Fibroblast of lung (primary cell): ENCODE data around the gene EPHA1. TPM values are rescaled to one million over a fixed set of nuclear protein-coding genes. Genes with fewer than 3 reads are reported as not detected.

Experiments
- DNase-seq, 2 donors: peaks; one replicate each; pipeline versions ENCODE4 v3.0.0 to v3.0.0-alpha.2; 2010; ENCODE audit warnings: low read depth in 2 of 2
- H2AFZ ChIP-seq: 2 replicates; pipeline ENCODE4 v1.5.1; 2012; ENCODE audit warnings: low read length, control low read depth, inconsistent platforms
- H3K27ac ChIP-seq: 2 replicates; pipeline ENCODE4 v1.5.1; 2011; ENCODE audit warnings: low read length, control low read depth; ENCODE audit not compliant: insufficient read depth
- H3K27me3 ChIP-seq: 2 replicates; pipeline ENCODE4 v1.5.1; 2011; ENCODE audit warnings: mild to moderate bottlenecking, low read length; ENCODE audit not compliant: control insufficient read depth, insufficient read depth
- H3K36me3 ChIP-seq: 2 replicates; pipeline ENCODE4 v1.5.1; 2011; ENCODE audit warnings: low read length; ENCODE audit not compliant: control insufficient read depth, insufficient read depth
- H3K4me1 ChIP-seq: 2 replicates; pipeline ENCODE4 v1.5.1; 2011; ENCODE audit warnings: low read length; ENCODE audit not compliant: control insufficient read depth, insufficient read depth; ENCODE audit errors: extremely low read depth
- H3K4me2 ChIP-seq: 2 replicates; pipeline ENCODE4 v1.5.1; 2011; ENCODE audit warnings: low read length, control low read depth; ENCODE audit not compliant: insufficient read depth; ENCODE audit errors: extremely low read depth
- H3K4me3 ChIP-seq, 4 experiments: fragments of 200-600 bp in 1 of 4; sonication (generic) in 1 of 4; replicated peaks in 1 of 4; 2 replicates each; pipeline ENCODE4 v1.5.1; 2011 to 2016; ENCODE audit warnings: low read length in 4 of 4, low read depth in 3 of 4, mild to moderate bottlenecking in 3 of 4, control low read depth in 2 of 4, inconsistent platforms in 1 of 4, mixed read lengths in 1 of 4; ENCODE audit not compliant: insufficient read depth in 1 of 4; ENCODE audit errors: control extremely low read depth in 1 of 4
- H3K79me2 ChIP-seq: 2 replicates; pipeline ENCODE4 v1.5.1; 2012; ENCODE audit warnings: mild to moderate bottlenecking, low read length, inconsistent platforms; ENCODE audit not compliant: control insufficient read depth, insufficient read depth
- H3K9ac ChIP-seq: 2 replicates; pipeline ENCODE4 v1.5.1; 2011; ENCODE audit warnings: mild to moderate bottlenecking, low read length, control low read depth; ENCODE audit not compliant: insufficient read depth
- H3K9me3 ChIP-seq: 2 replicates; pipeline ENCODE4 v1.5.1; 2012; ENCODE audit warnings: low read depth, low read length; ENCODE audit not compliant: control insufficient read depth, insufficient read depth
- H4K20me1 ChIP-seq: 2 replicates; pipeline ENCODE4 v1.5.1; 2011; ENCODE audit warnings: low read length; ENCODE audit not compliant: control insufficient read depth, insufficient read depth; ENCODE audit errors: extremely low read depth
- EZH2 ChIP-seq: IDR thresholded peaks from 2 replicates; pipeline ENCODE4 v1.5.1; 2012; ENCODE audit warnings: low read length, control low read depth, mild to moderate bottlenecking; ENCODE audit errors: missing control alignments
- polyA plus RNA-seq, 2 donors: library from polyadenylated mRNA; depleted of rRNA in 1 of 2; stranded (reverse) in 1 of 2; unstranded in 1 of 2; fragments of >200 nt; gene quantifications; 2 replicates each; pipeline ENCODE4 v1.2.1, GENCODE V29; 2011 to 2012; ENCODE audit warnings: missing spikeins in 1 of 2
- total RNA-seq: library from RNA; depleted of rRNA; stranded (reverse); fragments of >200 nt; gene quantifications from 2 replicates; pipeline ENCODE4 v1.2.1, GENCODE V29; 2014
- TF ChIP-seq, protein P1 (sequence below), 2 donors: IDR thresholded peaks in 1 of 2; conservative IDR thresholded peaks in 1 of 2; 1 replicate in 1 of 2; 2 replicates in 1 of 2; pipeline ENCODE4 v1.5.1; 2011 to 2012; ENCODE audit warnings: low read length in 2 of 2, control low read depth in 1 of 2, inconsistent platforms in 1 of 2, low read depth in 1 of 2, mild to moderate bottlenecking in 1 of 2

Gene EPHA1
- total and polyA plus RNA-seq, 2 donors (not counting 1 experiment from before 2014, with no cell fraction given) = under 0.01 to 0.09 TPM

DNA sequence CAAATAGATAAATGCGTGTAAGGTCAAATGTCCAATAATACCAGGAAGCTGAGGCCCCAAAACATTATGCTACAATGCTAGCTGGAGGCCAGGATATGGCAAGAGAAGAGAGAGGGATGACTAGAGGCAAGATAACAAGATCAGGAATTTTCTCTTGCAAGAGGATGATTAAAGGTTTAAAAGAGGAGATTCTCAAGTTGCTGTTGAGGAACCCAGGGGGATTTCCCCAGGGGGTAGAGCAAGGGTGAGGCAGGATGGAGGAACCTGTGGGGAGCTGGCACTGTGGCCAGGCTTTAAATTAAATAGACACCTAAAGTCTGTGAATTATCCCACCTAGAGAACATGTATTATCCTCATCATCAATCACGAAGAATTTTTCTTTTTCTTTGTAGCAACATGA, 31.2 kb upstream of the EPHA1 start:
- no peak overlapping the region for H3K4me3 ChIP-seq
- no peaks in the 10 kb centered on the region for H3K27me3 ChIP-seq
- no peaks in the 10 kb centered on the region for H3K79me2 ChIP-seq
- H3K9ac ChIP-seq = no peak overlapping the region
- no peaks in the 10 kb centered on the region for H3K9me3 ChIP-seq
- no peaks in the 10 kb centered on the region for H3K4me1 ChIP-seq
- no peaks in the 10 kb centered on the region for H3K36me3 ChIP-seq
- no peak overlapping the region for H3K4me2 ChIP-seq
- no peak overlapping the region for H3K27ac ChIP-seq
- no peak for DNase-seq
- TF ChIP-seq EZH2 = no peak
- TF ChIP-seq, protein P1, sequence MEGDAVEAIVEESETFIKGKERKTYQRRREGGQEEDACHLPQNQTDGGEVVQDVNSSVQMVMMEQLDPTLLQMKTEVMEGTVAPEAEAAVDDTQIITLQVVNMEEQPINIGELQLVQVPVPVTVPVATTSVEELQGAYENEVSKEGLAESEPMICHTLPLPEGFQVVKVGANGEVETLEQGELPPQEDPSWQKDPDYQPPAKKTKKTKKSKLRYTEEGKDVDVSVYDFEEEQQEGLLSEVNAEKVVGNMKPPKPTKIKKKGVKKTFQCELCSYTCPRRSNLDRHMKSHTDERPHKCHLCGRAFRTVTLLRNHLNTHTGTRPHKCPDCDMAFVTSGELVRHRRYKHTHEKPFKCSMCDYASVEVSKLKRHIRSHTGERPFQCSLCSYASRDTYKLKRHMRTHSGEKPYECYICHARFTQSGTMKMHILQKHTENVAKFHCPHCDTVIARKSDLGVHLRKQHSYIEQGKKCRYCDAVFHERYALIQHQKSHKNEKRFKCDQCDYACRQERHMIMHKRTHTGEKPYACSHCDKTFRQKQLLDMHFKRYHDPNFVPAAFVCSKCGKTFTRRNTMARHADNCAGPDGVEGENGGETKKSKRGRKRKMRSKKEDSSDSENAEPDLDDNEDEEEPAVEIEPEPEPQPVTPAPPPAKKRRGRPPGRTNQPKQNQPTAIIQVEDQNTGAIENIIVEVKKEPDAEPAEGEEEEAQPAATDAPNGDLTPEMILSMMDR (conservative IDR thresholded peaks at IDR 0.05 in 1 of 2, IDR thresholded peaks at IDR 0.05 in 1 of 2; ENCODE audit: low read depth in 1 of 2, low read length in 2 of 2) = no peak
- no peaks in the 10 kb centered on the region for H4K20me1 ChIP-seq
- H2AFZ ChIP-seq = no peak overlapping the region

- Histone ChIP-seq H3K27ac (no peak overlapping the region), H3K4me1 (no peaks in the 10 kb centered on the region), H3K4me2 (no peak overlapping the region), H3K9me3 (no peaks in the 10 kb centered on the region), H3K4me3 (no peak overlapping the region), H3K9ac (no peak overlapping the region), H3K36me3 (no peaks in the 10 kb centered on the region), H4K20me1 (no peaks in the 10 kb centered on the region), H3K27me3 (no peaks in the 10 kb centered on the region), H3K79me2 (no peaks in the 10 kb centered on the region), H2AFZ (no peak overlapping the region)
- TF ChIP-seq EZH2 = no peak
- TF ChIP-seq, protein P1 (conservative IDR thresholded peaks at IDR 0.05 in 1 of 2, IDR thresholded peaks at IDR 0.05 in 1 of 2; ENCODE audit: low read depth in 1 of 2, low read length in 2 of 2) = no peak
- DNase-seq = no peak
Observed at GRCh38 chr7:143437578-143437977, 28.9 kb upstream of the EPHA1 start.

GRCh38 chr7:143436325-143436946, 27.8 kb upstream of the EPHA1 start:
- no peak for DNase-seq

More at GRCh38 chr7:143436325-143436946, 27.8 kb upstream of the EPHA1 start:
- H4K20me1 ChIP-seq = no peaks in the 10 kb centered on the region
- H3K27ac ChIP-seq = no peak overlapping the region
- no peaks in the 10 kb centered on the region for H3K9me3 ChIP-seq
- TF ChIP-seq, protein P1 (conservative IDR thresholded peaks at IDR 0.05 in 1 of 2, IDR thresholded peaks at IDR 0.05 in 1 of 2; ENCODE audit: low read depth in 1 of 2, low read length in 2 of 2) = no peak
- H3K4me3 ChIP-seq = no peak overlapping the region
- H3K4me1 ChIP-seq = no peaks in the 10 kb centered on the region
- H3K36me3 ChIP-seq = no peaks in the 10 kb centered on the region
- H3K4me2 ChIP-seq = no peak overlapping the region
- H3K9ac ChIP-seq = no peak overlapping the region
- no peaks in the 10 kb centered on the region for H3K79me2 ChIP-seq
- H3K27me3 ChIP-seq = no peaks in the 10 kb centered on the region
- no peak overlapping the region for H2AFZ ChIP-seq
